A673 (cell line): ENCODE data around the gene COPA. TPM values are rescaled to one million over a fixed set of nuclear protein-coding genes. Genes with fewer than 3 reads are reported as not detected.
A peak's percentile ranks its signal among the peaks of the same experiment; 100 is the strongest.

Experiments used
- BruUV-seq: library from RNA; stranded (reverse); fragments of 400-500 nt; replicated peaks from 2 replicates; lab custom pipeline; 2021; lab: Mats Ljungman, UMichigan
- CTCF ChIA-PET: fragments of 300-600 bp; sonication (Branson Sonifier 250); formaldehyde crosslinking; loops from one replicate; lab custom pipeline; 2022; ENCODE audit warnings: antibody characterized with exemption; lab: Charles Lee
- POLR2A ChIA-PET: fragments of 300-600 bp; sonication (Branson Sonifier 250); formaldehyde crosslinking; loops from one replicate; lab custom pipeline; 2022; ENCODE audit warnings: antibody characterized with exemption; ENCODE audit not compliant: low non-redundant PET; lab: Charles Lee
- DNase-seq: peaks from one replicate; pipeline ENCODE4 v3.0.0-alpha.2; 2015; ENCODE audit warnings: low spot score
- H3K27ac ChIP-seq: fragments of 200-600 bp; sonication (generic); 2 replicates; pipeline ENCODE4 v1.5.1; 2016; ENCODE audit warnings: mixed run types, low read depth, mild to moderate bottlenecking, mixed read lengths, antibody characterized with exemption, low read length; ENCODE audit not compliant: poor library complexity, severe bottlenecking
- H3K27me3 ChIP-seq: fragments of 200-600 bp; sonication (generic); replicated peaks from 2 replicates; pipeline ENCODE4 v1.6.1; 2017; ENCODE audit warnings: mixed run types, low read depth, mild to moderate bottlenecking, mixed read lengths, antibody characterized with exemption, low read length; ENCODE audit not compliant: insufficient read depth, poor library complexity
- H3K36me3 ChIP-seq: fragments of 200-600 bp; sonication (generic); 2 replicates; pipeline ENCODE4 v1.6.1; 2016; ENCODE audit warnings: mixed run types, mild to moderate bottlenecking, mixed read lengths, antibody characterized with exemption, low read length; ENCODE audit not compliant: insufficient read depth, poor library complexity, severe bottlenecking
- H3K4me1 ChIP-seq: fragments of 200-600 bp; sonication (generic); 2 replicates; pipeline ENCODE4 v1.6.1; 2017; ENCODE audit warnings: mixed run types, mild to moderate bottlenecking, mixed read lengths, antibody characterized with exemption, low read length; ENCODE audit not compliant: insufficient read depth, poor library complexity, severe bottlenecking
- H3K4me3 ChIP-seq: fragments of 200-600 bp; sonication (generic); 2 replicates; pipeline ENCODE4 v1.5.1; 2016; ENCODE audit warnings: low read depth, mixed run types, mild to moderate bottlenecking, mixed read lengths, low read length; ENCODE audit not compliant: poor library complexity, severe bottlenecking
- H3K9me3 ChIP-seq: fragments of 200-600 bp; sonication (generic); 2 replicates; pipeline ENCODE4 v1.6.1; 2016; ENCODE audit warnings: mixed run types, low read depth, mild to moderate bottlenecking, mixed read lengths, antibody characterized with exemption, low read length; ENCODE audit not compliant: poor library complexity, severe bottlenecking
- CTCF ChIP-seq: fragments of 300-800, 200-600 bp; sonication (generic); conservative IDR thresholded peaks from 2 replicates; pipeline ENCODE4 v1.5.1; 2017; ENCODE audit warnings: low read depth, mild to moderate bottlenecking, antibody characterized with exemption, low read length, moderate library complexity, mixed read lengths
- EZH2 ChIP-seq: fragments of 200-600 bp; sonication (generic); IDR thresholded peaks from 2 replicates; pipeline ENCODE4 v1.6.1; 2017; ENCODE audit warnings: borderline replicate concordance, low read depth, mild to moderate bottlenecking, mixed read lengths, antibody characterized with exemption, low read length; ENCODE audit not compliant: poor library complexity, severe bottlenecking
- intact Hi-C: fragments of 100-400 bp; cut with micrococcal nuclease; formaldehyde crosslinking; loops from one replicate; pipeline ENCODE4 v1.10.0; 2022; ENCODE audit not compliant: unreplicated experiment
- total RNA-seq: library from RNA; stranded (reverse); gene quantifications from 2 replicates; pipeline ENCODE4 v1.2.3, GENCODE V29; 2021

COPA gene
- total RNA-seq, 1 experiment from 2014 or later = 134 TPM

- Histone ChIP-seq H3K4me1 (peaks cover 7% of the 10 kb centered on the region), H3K9me3 (no peaks in the 10 kb centered on the region), H3K27me3 (no peaks in the 10 kb centered on the region), H3K36me3 (no peaks in the 10 kb centered on the region), H3K4me3 (no peak overlapping the region), H3K27ac (no peak overlapping the region)
- intact Hi-C loops = loop anchor here (1.0 to 5.0 kb wide), 2 partner anchors 60 to 151 kb away; partner anchors contain the start of gene CASQ1
- DNase-seq = peak; percentile 82
- POLR2A ChIA-PET = interaction anchor here (0.6 kb wide), 1 partner anchor 78 kb away, joined by 3 read pairs; no protein-coding TSS in a partner anchor
- TF ChIP-seq EZH2 = no peak
- peak; percentile 84 for TF ChIP-seq CTCF
- BruUV-seq = no TSS peak
- CTCF ChIA-PET = interaction anchor here (0.6 to 2.0 kb wide), 22 partner anchors 9 to 206 kb away, joined by 3 to 25 read pairs (median 4); partner anchors contain the start of genes DCAF8 and IGSF8
These were observed 91.1 kb downstream of the COPA start for GRCh38 chr1:160251687-160252526.

- ChIA-PET POLR2A (no interaction called here), CTCF (interaction anchor here (2.0 kb wide), 1 partner anchor 150 kb away, joined by 25 read pairs; no protein-coding TSS in a partner anchor)
These were observed 92.0 kb downstream of the COPA start for GRCh38 chr1:160251011-160251410.

GRCh38 chr1:160247053-160247452 lies 96.0 kb downstream of the COPA start:
- no peak overlapping the region for H3K27ac ChIP-seq
- BruUV-seq = no TSS peak
- no peaks in the 10 kb centered on the region for H3K4me1 ChIP-seq
- no peak overlapping the region for H3K4me3 ChIP-seq
- no peaks in the 10 kb centered on the region for H3K9me3 ChIP-seq
- TF ChIP-seq CTCF (no peak), EZH2 (no peak)
- POLR2A ChIA-PET = no interaction called here
- no peak for DNase-seq
- CTCF ChIA-PET = no interaction called here
- H3K27me3 ChIP-seq = no peaks in the 10 kb centered on the region
- peaks cover 18% of the 10 kb centered on the region for H3K36me3 ChIP-seq
- intact Hi-C loops = no loop called here

More at GRCh38 chr1:160251011-160251410, 92.0 kb downstream of the COPA start:
- Histone ChIP-seq H3K4me3 (no peak overlapping the region), H3K4me1 (no peaks in the 10 kb centered on the region), H3K27me3 (no peaks in the 10 kb centered on the region), H3K36me3 (no peaks in the 10 kb centered on the region), H3K9me3 (no peaks in the 10 kb centered on the region), H3K27ac (no peak overlapping the region)
- intact Hi-C loops = loop anchor here (5.0 kb wide), 1 partner anchor 59 kb away; the partner anchor contains the start of gene CASQ1
- BruUV-seq = no TSS peak
- no peak for DNase-seq
- TF ChIP-seq CTCF = no peak
- no peak for TF ChIP-seq EZH2
